Erythroblast (primary cell): ENCODE measurements around the gene CEP164.

ENCODE experiments used
- GATA1 ChIP-seq: IDR thresholded peaks from 2 replicates; pipeline ENCODE4 v1.6.1; 2011; ENCODE audit warnings: low read depth, mild to moderate bottlenecking, control low read depth, low read length, moderate library complexity
- POLR2A ChIP-seq: IDR thresholded peaks from 2 replicates; pipeline ENCODE4 v1.6.1; 2011; ENCODE audit warnings: mild to moderate bottlenecking, low read length

DNA sequence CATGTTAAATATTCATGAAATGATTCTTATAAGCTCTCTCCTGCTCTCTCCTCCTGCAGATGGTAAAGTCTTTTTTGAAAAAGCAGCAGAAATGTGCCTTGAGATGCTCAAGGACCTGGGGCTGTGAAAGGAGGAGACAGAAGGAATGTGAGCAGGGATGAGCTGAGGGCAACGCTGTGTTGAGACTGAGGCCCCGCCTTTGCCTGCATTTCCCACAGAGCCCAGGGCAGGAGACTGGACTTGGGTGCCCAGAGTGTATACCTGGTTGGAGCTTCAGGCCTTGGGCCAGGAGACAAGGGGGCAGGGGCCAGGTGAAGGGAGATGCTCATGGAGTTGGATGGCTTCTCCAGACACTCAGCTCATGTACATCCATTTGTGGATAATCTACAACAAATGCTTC is 39.2 kb downstream of the CEP164 start:
- TF ChIP-seq POLR2A (no peak), GATA1 (no peak)
